Activated T-cell treated with anti-CD3 and anti-CD28 coated beads for 1 hour (primary cell): Measurements from ENCODE around the gene RTN4IP1.
"Not testable (repeated sequence)": the region's sequence is repeated elsewhere in the genome, so short reads cannot be mapped to it uniquely, and the experiment has no call there.

Experiments used
- DNase-seq: peaks from one replicate; pipeline ENCODE4 v3.0.0-alpha.2; 2020; ENCODE audit warnings: low read depth

RTN4IP1 gene

GRCh38 chr6:106579281-106579680 is 50.0 kb downstream of the RTN4IP1 start:
- no peak for DNase-seq

- DNase-seq, result no peak
These were observed 54.4 kb downstream of the RTN4IP1 start for GRCh38 chr6:106574741-106575458.

- no peak for DNase-seq
These were observed 56.3 kb downstream of the RTN4IP1 start for GRCh38 chr6:106572875-106573585.

- DNase-seq, result no peak
These were observed 56.9 kb downstream of the RTN4IP1 start for GRCh38 chr6:106572436-106572835.

GRCh38 chr6:106569428-106569827 is 59.9 kb downstream of the RTN4IP1 start:
- DNase-seq, result no peak

GRCh38 chr6:106568530-106568929 is 60.8 kb downstream of the RTN4IP1 start:
- DNase-seq, result no peak

- no peak for DNase-seq
These were observed 64.8 kb downstream of the RTN4IP1 start for GRCh38 chr6:106564476-106564875.

- no peak for DNase-seq
These were observed 65.7 kb downstream of the RTN4IP1 start for GRCh38 chr6:106563614-106564013.

GRCh38 chr6:106561686-106562405 is 67.5 kb downstream of the RTN4IP1 start:
- no peak for DNase-seq

GRCh38 chr6:106560996-106561685 is 68.2 kb downstream of the RTN4IP1 start:
- no peak for DNase-seq

GRCh38 chr6:106559659-106560058 is 69.6 kb downstream of the RTN4IP1 start:
- DNase-seq, result not testable (repeated sequence)

GRCh38 chr6:106558364-106558763 is 70.9 kb downstream of the RTN4IP1 start:
- no peak for DNase-seq

GRCh38 chr6:106557837-106558236 is 71.5 kb downstream of the RTN4IP1 start:
- DNase-seq, result no peak

GRCh38 chr6:106556368-106556960 is 72.8 kb downstream of the RTN4IP1 start:
- DNase-seq, result no peak

- no peak for DNase-seq
These were observed 73.5 kb downstream of the RTN4IP1 start for GRCh38 chr6:106555767-106556166.

GRCh38 chr6:106553440-106553839 is 75.9 kb downstream of the RTN4IP1 start:
- no peak for DNase-seq

- no peak for DNase-seq
These were observed 78.1 kb downstream of the RTN4IP1 start for GRCh38 chr6:106551155-106551554.

GRCh38 chr6:106549521-106549920 is 79.8 kb downstream of the RTN4IP1 start:
- DNase-seq, result no peak

- DNase-seq, result not testable (repeated sequence)
These were observed 80.3 kb downstream of the RTN4IP1 start for GRCh38 chr6:106548926-106549455.

- DNase-seq, result no peak
These were observed 81.5 kb downstream of the RTN4IP1 start for GRCh38 chr6:106547601-106548453.
